ENCODE results near the gene ARID4B. TPM values are rescaled to one million over a fixed set of nuclear protein-coding genes. Genes with fewer than 3 reads are reported as not detected.

The ARID4B gene
- total RNA-seq, 4 donors from 2014 or later, result 11.5 to 18.8 (median 16.5) TPM

DNA sequence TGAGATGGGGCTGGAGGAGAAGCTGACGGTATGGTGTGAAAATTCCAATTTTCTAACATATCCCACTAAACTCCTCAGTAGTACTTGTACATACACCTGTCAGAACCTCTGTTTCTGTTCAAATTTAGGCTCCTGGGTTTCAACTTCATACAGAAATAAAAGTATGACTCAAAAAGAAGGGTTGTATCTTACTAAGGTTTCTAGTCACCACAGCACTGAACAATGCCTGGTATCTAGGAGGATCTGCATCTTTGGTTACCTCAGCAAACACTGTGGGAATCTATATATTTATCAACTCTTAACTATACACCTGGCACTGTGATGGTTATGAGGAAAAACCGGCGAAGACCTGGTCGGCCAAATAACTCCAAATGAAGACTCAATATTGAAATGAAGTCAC is 180.7 kb downstream of the ARID4B start:
- H3K9me3 ChIP-seq, result no peaks in the 10 kb centered on the region
- in situ Hi-C loops (cut with MboI; ENCODE audit: low sequenced_read_pairs in 4 of 4), result no loop called here
- no peak overlapping the region for H3K4me3 ChIP-seq
- no peak overlapping the region for H3K27ac ChIP-seq
- TF ChIP-seq, protein P1, sequence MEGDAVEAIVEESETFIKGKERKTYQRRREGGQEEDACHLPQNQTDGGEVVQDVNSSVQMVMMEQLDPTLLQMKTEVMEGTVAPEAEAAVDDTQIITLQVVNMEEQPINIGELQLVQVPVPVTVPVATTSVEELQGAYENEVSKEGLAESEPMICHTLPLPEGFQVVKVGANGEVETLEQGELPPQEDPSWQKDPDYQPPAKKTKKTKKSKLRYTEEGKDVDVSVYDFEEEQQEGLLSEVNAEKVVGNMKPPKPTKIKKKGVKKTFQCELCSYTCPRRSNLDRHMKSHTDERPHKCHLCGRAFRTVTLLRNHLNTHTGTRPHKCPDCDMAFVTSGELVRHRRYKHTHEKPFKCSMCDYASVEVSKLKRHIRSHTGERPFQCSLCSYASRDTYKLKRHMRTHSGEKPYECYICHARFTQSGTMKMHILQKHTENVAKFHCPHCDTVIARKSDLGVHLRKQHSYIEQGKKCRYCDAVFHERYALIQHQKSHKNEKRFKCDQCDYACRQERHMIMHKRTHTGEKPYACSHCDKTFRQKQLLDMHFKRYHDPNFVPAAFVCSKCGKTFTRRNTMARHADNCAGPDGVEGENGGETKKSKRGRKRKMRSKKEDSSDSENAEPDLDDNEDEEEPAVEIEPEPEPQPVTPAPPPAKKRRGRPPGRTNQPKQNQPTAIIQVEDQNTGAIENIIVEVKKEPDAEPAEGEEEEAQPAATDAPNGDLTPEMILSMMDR (IDR thresholded peaks at IDR 0.05 in 4 of 5, conservative IDR thresholded peaks at IDR 0.05 in 1 of 5), result no peak
- TF ChIP-seq POLR2A (IDR thresholded peaks at IDR 0.05), result no peak
- ATAC-seq (no peak), DNase-seq (no peak)
- H3K27me3 ChIP-seq, result no peaks in the 10 kb centered on the region
- no peaks in the 10 kb centered on the region for H3K4me1 ChIP-seq
- H3K36me3 ChIP-seq, result peaks cover 0 to 66% of the 10 kb centered on the region in 2 donors
- intact Hi-C loops (cut with DNase I; ENCODE audit: low total_unique reads), result no loop called here

DNA sequence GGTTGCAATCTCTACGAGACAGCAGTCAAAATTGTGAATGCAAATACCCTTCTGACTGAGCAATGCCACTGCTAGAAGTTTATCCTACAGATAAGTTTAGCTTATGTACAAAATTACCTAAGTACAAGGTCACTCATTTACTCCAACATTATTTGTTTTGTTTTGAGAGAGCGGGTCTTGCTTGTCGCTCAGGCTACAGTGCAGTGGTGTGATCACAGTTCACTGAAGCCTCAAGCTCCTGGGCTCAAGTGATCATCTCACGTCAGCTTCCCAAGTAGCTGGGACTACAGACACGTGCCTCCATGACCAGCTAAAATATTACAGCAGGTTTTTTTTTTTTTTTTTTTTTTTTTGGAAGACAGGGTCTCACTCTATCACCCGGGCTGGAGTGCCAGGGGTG is 182.3 kb downstream of the ARID4B start:
- peaks cover 0 to 61% of the 10 kb centered on the region in 2 donors for H3K36me3 ChIP-seq
- H3K4me1 ChIP-seq, result no peaks in the 10 kb centered on the region
- TF ChIP-seq POLR2A (IDR thresholded peaks at IDR 0.05), result no peak
- TF ChIP-seq, protein P1 (IDR thresholded peaks at IDR 0.05 in 4 of 5, conservative IDR thresholded peaks at IDR 0.05 in 1 of 5), result no peak
- in situ Hi-C loops (cut with MboI; ENCODE audit: low sequenced_read_pairs in 4 of 4) (no loop called here), intact Hi-C loops (cut with DNase I; ENCODE audit: low total_unique reads) (no loop called here)
- H3K9me3 ChIP-seq, result no peaks in the 10 kb centered on the region
- ATAC-seq (no peak), DNase-seq (no peak)
- no peak overlapping the region for H3K4me3 ChIP-seq
- H3K27ac ChIP-seq, result no peak overlapping the region
- no peaks in the 10 kb centered on the region for H3K27me3 ChIP-seq

DNA sequence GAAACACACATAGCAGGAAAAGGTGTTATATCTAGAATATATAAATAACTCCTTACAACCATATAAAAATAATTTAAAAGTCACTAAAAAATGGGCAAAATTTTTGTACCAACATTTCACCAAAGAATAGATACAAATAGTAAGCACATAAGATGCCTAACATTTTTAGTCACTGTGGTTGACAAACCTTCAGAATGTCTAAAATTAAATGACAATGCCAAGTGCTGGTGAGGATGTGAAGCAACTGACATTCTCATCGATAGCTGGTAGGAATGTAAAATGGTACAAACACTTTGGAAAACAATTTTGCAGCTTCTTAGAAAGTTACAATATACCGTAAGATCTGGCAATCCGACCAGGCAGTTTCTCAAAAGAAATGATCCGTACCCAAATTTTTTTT is 185.0 kb downstream of the ARID4B start:
- TF ChIP-seq, protein P1 (IDR thresholded peaks at IDR 0.05 in 4 of 5, conservative IDR thresholded peaks at IDR 0.05 in 1 of 5), result no peak
- TF ChIP-seq POLR2A (IDR thresholded peaks at IDR 0.05), result no peak
- peaks cover 0 to 49% of the 10 kb centered on the region in 2 donors for H3K36me3 ChIP-seq
- no peaks in the 10 kb centered on the region for H3K4me1 ChIP-seq
- no peak overlapping the region for H3K4me3 ChIP-seq
- H3K9me3 ChIP-seq, result no peaks in the 10 kb centered on the region
- no peak for DNase-seq
- H3K27me3 ChIP-seq, result no peaks in the 10 kb centered on the region
- no peak overlapping the region for H3K27ac ChIP-seq
- in situ Hi-C loops (cut with MboI; ENCODE audit: low sequenced_read_pairs in 4 of 4), result no loop called here
- no peak for ATAC-seq
- intact Hi-C loops (cut with DNase I; ENCODE audit: low total_unique reads), result no loop called here

DNA sequence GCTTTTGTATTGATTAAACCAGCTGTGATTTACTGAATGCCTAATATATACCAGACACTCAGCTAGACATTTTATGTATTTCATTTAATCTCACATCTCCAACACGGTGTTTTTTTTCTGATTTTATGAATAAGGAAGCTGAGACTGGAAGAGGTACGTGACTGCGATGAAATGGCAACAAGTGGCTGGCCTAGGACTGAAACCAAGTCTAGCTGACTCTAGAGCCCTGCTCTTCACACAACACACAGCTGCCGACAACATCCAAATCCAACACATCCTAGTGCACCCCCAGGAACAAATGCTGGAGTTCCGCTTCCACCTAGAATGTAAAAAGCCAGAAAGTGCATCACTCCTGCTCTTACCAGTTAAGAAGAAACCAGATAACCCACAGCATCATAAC is 188.7 kb downstream of the ARID4B start:
- in situ Hi-C loops (cut with MboI; ENCODE audit: low sequenced_read_pairs in 4 of 4), result no loop called here
- intact Hi-C loops (cut with DNase I; ENCODE audit: low total_unique reads), result no loop called here
- Histone ChIP-seq H3K9me3 (no peaks in the 10 kb centered on the region), H3K4me1 (no peaks in the 10 kb centered on the region), H3K4me3 (no peak overlapping the region), H3K27me3 (no peaks in the 10 kb centered on the region), H3K27ac (no peak overlapping the region), H3K36me3 (peaks cover 0 to 48% of the 10 kb centered on the region in 2 donors)
- TF ChIP-seq, protein P1 (IDR thresholded peaks at IDR 0.05 in 4 of 5, conservative IDR thresholded peaks at IDR 0.05 in 1 of 5), result no peak
- TF ChIP-seq POLR2A (IDR thresholded peaks at IDR 0.05), result no peak
- ATAC-seq, result no peak
- DNase-seq, result no peak

DNA sequence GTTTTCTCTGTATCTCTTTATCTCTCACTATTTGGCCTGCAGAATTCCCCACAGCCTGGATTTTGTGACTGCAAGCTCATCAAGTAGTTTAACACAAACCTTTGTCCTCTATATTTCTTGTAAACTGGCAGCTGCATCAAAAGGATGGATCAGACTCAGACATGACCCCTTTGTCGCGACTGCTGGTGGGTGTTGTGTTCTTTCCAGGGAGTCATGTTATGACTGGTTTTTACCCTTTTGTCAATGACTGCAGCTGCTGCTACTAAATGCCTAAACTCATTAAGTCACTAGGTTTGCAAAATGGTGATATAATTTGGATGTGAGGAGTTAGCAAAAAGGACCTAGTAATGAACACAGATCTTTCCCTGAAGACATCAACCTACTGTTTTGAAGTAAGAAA is 189.2 kb downstream of the ARID4B start:
- no peaks in the 10 kb centered on the region for H3K9me3 ChIP-seq
- no peaks in the 10 kb centered on the region for H3K27me3 ChIP-seq
- no peaks in the 10 kb centered on the region for H3K4me1 ChIP-seq
- in situ Hi-C loops (cut with MboI; ENCODE audit: low sequenced_read_pairs in 4 of 4) (no loop called here), intact Hi-C loops (cut with DNase I; ENCODE audit: low total_unique reads) (no loop called here)
- peaks cover 0 to 51% of the 10 kb centered on the region in 2 donors for H3K36me3 ChIP-seq
- H3K4me3 ChIP-seq, result no peak overlapping the region
- H3K27ac ChIP-seq, result no peak overlapping the region
- TF ChIP-seq, protein P1 (IDR thresholded peaks at IDR 0.05 in 4 of 5, conservative IDR thresholded peaks at IDR 0.05 in 1 of 5), result no peak
- no peak for TF ChIP-seq POLR2A (IDR thresholded peaks at IDR 0.05)
- ATAC-seq (no peak), DNase-seq (no peak)
